Activated naive CD4-positive, alpha-beta T cell treated with anti-CD3 and anti-CD28 coated beads, Interleukin-2, amount 10 ng/mL, durations not matched to agents 7 days and 5 days (primary cell): Measurements from ENCODE around the gene KCNMB2.

Experiments used
- CTCF ChIA-PET: fragments of 350-600 bp; sonication (Branson Sonifier 250); formaldehyde crosslinking; loops from one replicate; lab custom pipeline; 2021; ENCODE audit warnings: antibody characterized with exemption; lab: Charles Lee
- DNase-seq: peaks from one replicate; pipeline ENCODE4 v3.0.0-alpha.2; 2020
- H3K27ac Mint-ChIP-seq: one replicate; pipeline ENCODE4 v1.8.0; 2021; ENCODE audit warnings: mild to moderate bottlenecking, moderate library complexity, mixed read lengths
- H3K27me3 Mint-ChIP-seq: one replicate; pipeline ENCODE4 v1.8.0; 2021; ENCODE audit warnings: mild to moderate bottlenecking, mixed read lengths
- H3K36me3 Mint-ChIP-seq: one replicate; pipeline ENCODE4 v1.8.0; 2021; ENCODE audit warnings: mixed read lengths
- H3K4me1 Mint-ChIP-seq: one replicate; pipeline ENCODE4 v1.8.0; 2021; ENCODE audit warnings: mixed read lengths
- H3K4me3 Mint-ChIP-seq: one replicate; pipeline ENCODE4 v1.8.0; 2021; ENCODE audit warnings: mild to moderate bottlenecking, moderate library complexity, mixed read lengths
- H3K9me3 Mint-ChIP-seq: one replicate; pipeline ENCODE4 v1.8.0; 2021; ENCODE audit warnings: mixed read lengths

KCNMB2 gene

GRCh38 chr3:178810181-178810580 lies 273.9 kb downstream of the KCNMB2 start:
- Mint-ChIP-seq H3K4me3 (no peak overlapping the region), H3K9me3 (no peaks in the 10 kb centered on the region), H3K36me3 (no peaks in the 10 kb centered on the region), H3K27ac (no peak overlapping the region), H3K4me1 (no peaks in the 10 kb centered on the region), H3K27me3 (no peaks in the 10 kb centered on the region)
- DNase-seq: no peak
- CTCF ChIA-PET: no interaction called here

GRCh38 chr3:178822722-178823121 lies 286.5 kb downstream of the KCNMB2 start:
- no peak for DNase-seq
- H3K4me1 Mint-ChIP-seq: no peaks in the 10 kb centered on the region
- H3K27ac Mint-ChIP-seq: no peak overlapping the region
- H3K36me3 Mint-ChIP-seq: no peaks in the 10 kb centered on the region
- CTCF ChIA-PET: no interaction called here
- H3K4me3 Mint-ChIP-seq: no peak overlapping the region
- no peaks in the 10 kb centered on the region for H3K9me3 Mint-ChIP-seq
- H3K27me3 Mint-ChIP-seq: no peaks in the 10 kb centered on the region

DNA sequence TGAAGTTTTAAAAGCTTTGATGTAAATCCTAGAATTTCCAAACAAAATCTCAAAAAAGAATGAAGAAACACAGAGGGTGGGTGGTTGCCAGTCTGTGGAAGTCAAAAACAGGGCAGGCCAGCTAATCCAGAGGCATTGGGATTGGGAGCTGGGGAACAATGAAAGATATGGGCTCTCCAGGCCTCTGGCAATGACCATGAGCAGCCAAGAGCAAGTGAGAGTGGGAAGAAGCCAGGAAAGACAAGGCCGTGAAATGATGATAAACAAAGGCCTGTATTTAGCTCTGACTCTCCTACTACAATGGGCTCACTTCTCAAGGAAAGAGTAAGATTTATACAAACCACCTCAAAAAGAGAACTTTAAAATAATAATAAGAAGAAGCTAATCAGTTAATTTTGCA lies 286.9 kb downstream of the KCNMB2 start:
- H3K27ac Mint-ChIP-seq: no peak overlapping the region

DNA sequence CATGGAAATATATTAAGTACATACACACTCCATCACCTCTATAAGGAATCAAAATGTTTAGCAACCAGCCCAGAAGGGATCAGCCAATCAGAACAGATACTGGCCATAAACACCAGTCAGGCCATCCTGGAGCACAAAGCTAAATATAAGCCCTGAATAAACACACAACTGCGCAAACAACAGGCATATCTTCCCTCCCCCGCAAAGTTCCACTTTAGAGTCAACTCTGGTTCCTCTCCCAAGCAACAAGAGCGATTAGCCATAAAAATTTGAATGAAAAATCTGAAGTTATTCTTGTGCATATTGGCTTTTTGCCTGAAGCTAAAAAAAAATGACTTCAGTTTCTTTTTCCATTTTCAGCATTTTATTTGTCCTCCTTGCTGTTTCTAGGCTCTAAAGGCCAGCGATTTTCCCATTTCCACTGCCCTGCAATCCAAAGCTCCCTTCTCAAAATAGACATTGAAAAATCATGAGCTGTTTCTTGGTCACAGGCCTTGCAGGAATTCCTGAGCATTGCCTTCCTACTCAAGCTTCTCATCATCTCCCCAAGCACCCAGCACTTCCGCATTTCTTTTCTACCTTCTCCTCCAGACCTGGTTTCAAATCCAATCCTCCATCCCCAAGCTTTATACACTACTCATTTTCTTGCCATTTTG lies 287.5 kb downstream of the KCNMB2 start:
- Mint-ChIP-seq H3K36me3 (no peaks in the 10 kb centered on the region), H3K9me3 (no peaks in the 10 kb centered on the region), H3K4me3 (no peak overlapping the region), H3K27me3 (no peaks in the 10 kb centered on the region), H3K4me1 (no peaks in the 10 kb centered on the region), H3K27ac (no peak overlapping the region)
- CTCF ChIA-PET: no interaction called here
- DNase-seq: no peak

More for the DNA sequence above, 286.9 kb downstream of the KCNMB2 start:
- Mint-ChIP-seq H3K4me3 (no peak overlapping the region), H3K4me1 (no peaks in the 10 kb centered on the region), H3K27me3 (no peaks in the 10 kb centered on the region), H3K36me3 (no peaks in the 10 kb centered on the region), H3K9me3 (no peaks in the 10 kb centered on the region)
- CTCF ChIA-PET: no interaction called here
- DNase-seq: no peak

GRCh38 chr3:178826435-178827123 lies 290.3 kb downstream of the KCNMB2 start:
- no peaks in the 10 kb centered on the region for H3K9me3 Mint-ChIP-seq
- H3K27ac Mint-ChIP-seq: no peak overlapping the region
- no peak for DNase-seq
- H3K27me3 Mint-ChIP-seq: no peaks in the 10 kb centered on the region
- no peaks in the 10 kb centered on the region for H3K4me1 Mint-ChIP-seq
- no peak overlapping the region for H3K4me3 Mint-ChIP-seq
- CTCF ChIA-PET: no interaction called here
- H3K36me3 Mint-ChIP-seq: no peaks in the 10 kb centered on the region

DNA sequence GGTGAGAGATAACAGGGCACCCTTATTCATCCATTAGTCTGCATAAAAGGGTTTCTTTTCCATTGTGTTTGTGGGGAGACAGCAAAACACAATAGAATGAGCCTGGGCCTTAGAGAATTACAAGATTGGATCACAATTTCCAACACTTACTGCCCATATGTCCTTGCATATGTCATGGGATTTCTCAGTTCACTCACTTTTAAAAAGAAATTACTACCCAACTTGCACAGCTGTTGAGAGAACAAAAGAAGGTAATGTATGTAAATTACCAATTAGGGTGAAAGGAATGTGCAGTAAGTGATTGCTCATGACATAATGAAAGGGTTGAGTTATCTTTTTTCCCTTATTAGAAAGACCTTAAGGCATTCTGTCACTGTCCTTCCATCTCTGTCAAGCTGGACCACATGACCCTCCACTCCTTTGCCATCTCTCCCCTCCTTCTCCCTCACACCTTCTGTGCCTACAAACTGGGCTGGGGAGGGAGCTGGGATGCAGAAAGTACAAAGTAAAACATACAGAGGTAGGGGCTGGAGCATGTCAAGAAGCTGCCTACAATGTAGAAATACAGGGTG lies 291.1 kb downstream of the KCNMB2 start:
- Mint-ChIP-seq H3K4me3 (no peak overlapping the region), H3K27ac (no peak overlapping the region), H3K4me1 (no peaks in the 10 kb centered on the region), H3K36me3 (no peaks in the 10 kb centered on the region), H3K9me3 (no peaks in the 10 kb centered on the region), H3K27me3 (no peaks in the 10 kb centered on the region)
- DNase-seq: no peak
- CTCF ChIA-PET: interaction anchor here (0.8 kb wide), 1 partner anchor 34 kb away, joined by 3 read pairs; no protein-coding TSS in a partner anchor

GRCh38 chr3:178833695-178834094 lies 297.5 kb downstream of the KCNMB2 start:
- CTCF ChIA-PET: no interaction called here
- Mint-ChIP-seq H3K27me3 (no peaks in the 10 kb centered on the region), H3K36me3 (no peaks in the 10 kb centered on the region), H3K4me1 (no peaks in the 10 kb centered on the region), H3K27ac (no peak overlapping the region), H3K4me3 (no peak overlapping the region), H3K9me3 (no peaks in the 10 kb centered on the region)
- DNase-seq: no peak

DNA sequence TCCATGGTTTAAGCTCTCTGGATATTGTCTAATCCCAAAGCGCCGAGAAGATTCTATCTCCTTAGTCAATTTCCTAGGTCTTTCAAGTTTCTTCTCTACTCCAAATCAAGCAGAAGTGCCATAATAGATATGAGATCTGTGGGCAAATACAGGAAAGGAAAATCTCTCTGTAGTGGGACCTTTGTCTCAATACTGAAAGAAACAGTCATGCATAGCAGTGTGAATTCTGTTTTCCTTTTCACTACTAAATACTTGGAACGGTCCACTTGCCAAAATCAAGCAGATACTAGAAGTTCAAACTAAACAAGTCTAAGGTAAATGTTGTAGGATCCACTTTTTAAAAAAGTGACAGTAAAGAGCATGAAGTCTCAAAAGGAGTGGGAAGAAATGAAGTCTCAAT lies 298.8 kb downstream of the KCNMB2 start:
- H3K4me1 Mint-ChIP-seq: no peaks in the 10 kb centered on the region
- no peak overlapping the region for H3K4me3 Mint-ChIP-seq
- no peak overlapping the region for H3K27ac Mint-ChIP-seq
- DNase-seq: no peak
- no peaks in the 10 kb centered on the region for H3K9me3 Mint-ChIP-seq
- CTCF ChIA-PET: no interaction called here
- H3K27me3 Mint-ChIP-seq: no peaks in the 10 kb centered on the region
- H3K36me3 Mint-ChIP-seq: no peaks in the 10 kb centered on the region

- Mint-ChIP-seq H3K27ac (no peak overlapping the region), H3K27me3 (no peaks in the 10 kb centered on the region), H3K4me1 (no peaks in the 10 kb centered on the region), H3K4me3 (no peak overlapping the region), H3K9me3 (no peaks in the 10 kb centered on the region), H3K36me3 (no peaks in the 10 kb centered on the region)
- no peak for DNase-seq
- CTCF ChIA-PET: no interaction called here
Measured at GRCh38 chr3:178837512-178837911, 301.3 kb downstream of the KCNMB2 start.

GRCh38 chr3:178840586-178840985 lies 304.4 kb downstream of the KCNMB2 start:
- Mint-ChIP-seq H3K27me3 (no peaks in the 10 kb centered on the region), H3K9me3 (no peaks in the 10 kb centered on the region), H3K27ac (no peak overlapping the region), H3K36me3 (no peaks in the 10 kb centered on the region), H3K4me1 (no peaks in the 10 kb centered on the region), H3K4me3 (no peak overlapping the region)
- CTCF ChIA-PET: no interaction called here
- no peak for DNase-seq

DNA sequence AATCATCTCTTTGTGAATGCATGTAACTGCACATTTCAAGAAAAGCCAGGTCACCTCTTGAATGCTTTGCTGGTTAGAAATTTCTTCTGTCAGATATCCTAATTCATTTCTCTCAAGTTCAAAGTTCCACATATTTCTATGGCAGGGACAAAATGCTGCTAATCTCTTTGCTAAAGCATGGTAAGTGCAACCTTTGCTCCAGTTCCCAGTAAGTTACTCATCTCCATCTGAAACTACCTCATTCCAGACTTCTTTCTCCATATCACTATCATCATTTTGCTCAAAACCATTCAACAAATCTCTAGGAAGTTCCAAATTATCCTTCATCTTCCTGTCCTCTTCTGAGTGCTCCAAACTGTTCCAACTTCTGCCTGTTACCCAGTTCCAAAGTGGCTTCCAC lies 304.8 kb downstream of the KCNMB2 start:
- DNase-seq: no peak
- no peak overlapping the region for H3K27ac Mint-ChIP-seq
- H3K9me3 Mint-ChIP-seq: no peaks in the 10 kb centered on the region
- no peak overlapping the region for H3K4me3 Mint-ChIP-seq
- no peaks in the 10 kb centered on the region for H3K36me3 Mint-ChIP-seq
- no peaks in the 10 kb centered on the region for H3K4me1 Mint-ChIP-seq
- CTCF ChIA-PET: no interaction called here
- no peaks in the 10 kb centered on the region for H3K27me3 Mint-ChIP-seq

DNA sequence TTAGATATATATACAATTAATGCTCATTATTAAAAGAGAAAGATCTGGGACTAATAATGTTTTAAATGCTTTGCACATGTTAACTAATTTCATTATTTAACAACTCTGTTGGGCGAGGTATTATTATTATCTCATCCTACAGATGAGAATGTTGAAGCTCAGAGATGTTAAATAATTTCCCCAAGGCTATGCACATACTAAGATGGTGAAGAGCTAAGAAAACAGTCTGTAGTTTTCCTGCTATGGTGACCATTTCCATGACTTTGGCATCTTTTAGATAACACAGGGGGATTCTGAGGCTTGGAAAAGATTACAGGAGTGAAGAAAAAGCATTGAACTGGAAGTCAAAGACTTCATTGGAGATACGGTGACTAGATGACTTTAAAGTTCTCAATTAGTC lies 308.7 kb downstream of the KCNMB2 start:
- Mint-ChIP-seq H3K9me3 (no peaks in the 10 kb centered on the region), H3K4me3 (no peak overlapping the region), H3K4me1 (no peaks in the 10 kb centered on the region), H3K27ac (no peak overlapping the region), H3K36me3 (no peaks in the 10 kb centered on the region), H3K27me3 (no peaks in the 10 kb centered on the region)
- no peak for DNase-seq
- CTCF ChIA-PET: no interaction called here

DNA sequence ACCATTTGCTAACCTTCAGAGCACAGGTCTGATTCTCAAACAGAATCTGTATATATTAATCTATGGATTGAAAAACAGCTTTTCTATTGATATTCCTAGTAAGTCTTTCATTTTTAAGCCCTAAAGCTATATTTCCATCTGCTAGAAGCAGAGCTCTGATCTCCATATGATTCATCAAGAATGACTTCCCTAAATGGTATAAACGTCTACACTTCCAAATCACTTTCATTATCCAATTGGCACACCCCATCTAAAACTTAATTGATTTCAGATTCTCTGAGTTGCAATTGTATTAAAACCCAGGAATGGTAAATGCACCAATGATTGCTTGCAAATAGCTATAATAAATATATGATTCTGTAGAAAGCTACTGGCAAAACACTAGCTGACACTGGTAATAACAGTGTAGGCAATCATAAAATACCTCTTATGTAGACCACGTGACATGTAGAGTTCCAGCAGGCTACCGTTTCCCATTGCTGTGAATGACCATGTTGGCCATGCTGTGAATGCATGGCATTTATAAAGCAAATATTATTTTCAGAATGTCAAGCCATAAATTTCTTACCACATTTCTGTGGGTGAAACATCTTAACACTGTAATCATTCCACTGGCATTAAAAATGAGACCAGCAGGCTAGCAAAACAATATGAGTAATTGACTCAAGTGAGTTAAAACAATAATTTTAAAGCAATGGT lies 309.3 kb downstream of the KCNMB2 start:
- H3K36me3 Mint-ChIP-seq: no peaks in the 10 kb centered on the region
- CTCF ChIA-PET: no interaction called here
- no peak overlapping the region for H3K4me3 Mint-ChIP-seq
- H3K27me3 Mint-ChIP-seq: no peaks in the 10 kb centered on the region
- H3K27ac Mint-ChIP-seq: no peak overlapping the region
- DNase-seq: no peak
- H3K9me3 Mint-ChIP-seq: no peaks in the 10 kb centered on the region
- no peaks in the 10 kb centered on the region for H3K4me1 Mint-ChIP-seq

GRCh38 chr3:178847190-178847589 lies 311.0 kb downstream of the KCNMB2 start:
- H3K36me3 Mint-ChIP-seq: no peaks in the 10 kb centered on the region
- no peak overlapping the region for H3K27ac Mint-ChIP-seq
- DNase-seq: no peak
- no peak overlapping the region for H3K4me3 Mint-ChIP-seq
- no peaks in the 10 kb centered on the region for H3K9me3 Mint-ChIP-seq
- H3K27me3 Mint-ChIP-seq: no peaks in the 10 kb centered on the region
- CTCF ChIA-PET: no interaction called here
- H3K4me1 Mint-ChIP-seq: no peaks in the 10 kb centered on the region
